ENCODE results near the gene GALNT13.

DNA sequence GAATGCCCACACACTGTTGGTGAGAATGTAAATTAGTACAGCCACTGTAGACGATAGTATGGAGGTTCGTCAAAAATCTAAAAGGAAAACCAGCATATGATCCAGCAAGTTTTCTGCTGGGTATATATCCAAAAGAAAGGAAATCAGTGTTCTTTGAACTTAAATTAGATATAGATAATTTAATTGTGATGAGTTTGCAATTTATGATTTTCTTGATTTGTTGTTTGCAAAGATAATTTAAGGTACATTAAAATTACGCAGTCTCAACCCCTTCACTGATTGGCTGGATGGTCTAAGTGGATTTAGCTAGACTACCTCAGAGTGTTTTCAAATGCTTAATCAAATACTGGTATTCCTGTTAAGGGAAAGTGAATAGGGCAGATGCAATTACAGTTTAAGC lies 302.2 kb downstream of the GALNT13 start:
- TF ChIP-seq, protein P1, sequence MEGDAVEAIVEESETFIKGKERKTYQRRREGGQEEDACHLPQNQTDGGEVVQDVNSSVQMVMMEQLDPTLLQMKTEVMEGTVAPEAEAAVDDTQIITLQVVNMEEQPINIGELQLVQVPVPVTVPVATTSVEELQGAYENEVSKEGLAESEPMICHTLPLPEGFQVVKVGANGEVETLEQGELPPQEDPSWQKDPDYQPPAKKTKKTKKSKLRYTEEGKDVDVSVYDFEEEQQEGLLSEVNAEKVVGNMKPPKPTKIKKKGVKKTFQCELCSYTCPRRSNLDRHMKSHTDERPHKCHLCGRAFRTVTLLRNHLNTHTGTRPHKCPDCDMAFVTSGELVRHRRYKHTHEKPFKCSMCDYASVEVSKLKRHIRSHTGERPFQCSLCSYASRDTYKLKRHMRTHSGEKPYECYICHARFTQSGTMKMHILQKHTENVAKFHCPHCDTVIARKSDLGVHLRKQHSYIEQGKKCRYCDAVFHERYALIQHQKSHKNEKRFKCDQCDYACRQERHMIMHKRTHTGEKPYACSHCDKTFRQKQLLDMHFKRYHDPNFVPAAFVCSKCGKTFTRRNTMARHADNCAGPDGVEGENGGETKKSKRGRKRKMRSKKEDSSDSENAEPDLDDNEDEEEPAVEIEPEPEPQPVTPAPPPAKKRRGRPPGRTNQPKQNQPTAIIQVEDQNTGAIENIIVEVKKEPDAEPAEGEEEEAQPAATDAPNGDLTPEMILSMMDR (IDR thresholded peaks at IDR 0.05) = no peak
- TF ChIP-seq POLR2A (IDR thresholded peaks at IDR 0.05) = no peak

All from testis (tissue), 2 donors.